GM20000 (cell line): ENCODE results near the gene TMEM238.
"Not testable (repeated sequence)": the region's sequence is repeated elsewhere in the genome, so short reads cannot be mapped to it uniquely, and the experiment has no call there.

Experiments used
- DNase-seq: peaks from one replicate; pipeline ENCODE4 v3.0.0; 2012; ENCODE audit warnings: low spot score
- TF ChIP-seq, protein P1 (sequence below): IDR thresholded peaks from 2 replicates; pipeline ENCODE4 v1.5.1; 2012; ENCODE audit warnings: mild to moderate bottlenecking, control low read depth; ENCODE audit errors: extremely low read depth, missing control alignments

Gene TMEM238

DNA sequence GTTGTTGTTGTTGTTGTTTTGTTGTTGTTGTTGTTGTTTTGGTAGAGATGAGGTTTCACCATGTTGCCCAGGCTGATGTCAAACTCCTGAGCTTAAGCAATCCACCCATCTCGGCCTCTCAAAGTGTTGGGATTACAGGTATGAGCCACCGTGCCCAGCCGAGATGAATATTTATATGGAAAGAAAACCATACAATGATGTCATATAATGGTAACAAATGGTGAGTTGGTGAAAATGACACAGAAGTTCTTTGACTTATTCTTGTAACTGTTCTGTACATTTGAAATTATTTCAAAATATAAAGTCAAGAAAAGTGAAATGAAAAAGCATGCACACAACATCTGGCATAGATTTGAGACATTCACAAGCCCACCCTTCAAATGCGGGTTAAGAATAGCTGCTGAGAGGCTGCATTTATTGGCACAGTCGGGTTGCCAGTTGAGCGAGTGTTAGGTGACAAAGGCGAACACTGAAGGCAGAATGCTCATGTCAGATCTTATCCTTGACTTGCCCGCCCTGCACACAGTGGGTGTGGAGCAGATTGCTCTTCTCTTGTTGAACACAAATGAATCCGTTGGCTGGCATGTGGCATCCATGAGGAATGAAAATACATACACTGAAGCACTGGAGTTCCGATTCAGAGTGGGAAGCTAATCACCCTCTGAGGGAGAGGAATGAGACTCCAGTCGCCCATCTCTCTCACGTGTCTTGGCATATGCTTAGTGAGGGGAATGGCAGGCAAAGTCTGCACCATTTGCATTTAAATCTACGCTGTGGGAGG is 39.3 kb upstream of the TMEM238 start:
- DNase-seq = no peak
- TF ChIP-seq, protein P1, sequence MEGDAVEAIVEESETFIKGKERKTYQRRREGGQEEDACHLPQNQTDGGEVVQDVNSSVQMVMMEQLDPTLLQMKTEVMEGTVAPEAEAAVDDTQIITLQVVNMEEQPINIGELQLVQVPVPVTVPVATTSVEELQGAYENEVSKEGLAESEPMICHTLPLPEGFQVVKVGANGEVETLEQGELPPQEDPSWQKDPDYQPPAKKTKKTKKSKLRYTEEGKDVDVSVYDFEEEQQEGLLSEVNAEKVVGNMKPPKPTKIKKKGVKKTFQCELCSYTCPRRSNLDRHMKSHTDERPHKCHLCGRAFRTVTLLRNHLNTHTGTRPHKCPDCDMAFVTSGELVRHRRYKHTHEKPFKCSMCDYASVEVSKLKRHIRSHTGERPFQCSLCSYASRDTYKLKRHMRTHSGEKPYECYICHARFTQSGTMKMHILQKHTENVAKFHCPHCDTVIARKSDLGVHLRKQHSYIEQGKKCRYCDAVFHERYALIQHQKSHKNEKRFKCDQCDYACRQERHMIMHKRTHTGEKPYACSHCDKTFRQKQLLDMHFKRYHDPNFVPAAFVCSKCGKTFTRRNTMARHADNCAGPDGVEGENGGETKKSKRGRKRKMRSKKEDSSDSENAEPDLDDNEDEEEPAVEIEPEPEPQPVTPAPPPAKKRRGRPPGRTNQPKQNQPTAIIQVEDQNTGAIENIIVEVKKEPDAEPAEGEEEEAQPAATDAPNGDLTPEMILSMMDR = no peak

DNA sequence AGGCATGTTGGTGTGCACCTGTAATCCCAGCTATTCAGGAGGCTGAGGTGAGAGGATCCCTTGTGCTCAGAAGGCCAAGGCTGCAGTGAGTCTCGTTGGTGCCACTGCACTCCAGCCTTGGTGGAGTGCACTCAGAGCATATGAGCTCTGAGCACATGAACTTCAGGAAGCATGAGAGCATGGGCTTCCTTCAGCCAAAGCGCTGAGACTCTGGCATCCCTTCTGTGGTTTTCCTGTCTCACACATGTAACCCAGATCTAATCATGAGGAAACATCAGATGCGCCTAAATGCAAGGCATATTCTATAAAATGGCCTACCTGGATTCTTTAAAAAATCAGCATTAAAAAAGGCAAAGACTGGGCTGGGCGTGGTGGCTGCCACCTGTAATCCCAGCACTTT is 37.2 kb upstream of the TMEM238 start:
- not testable (repeated sequence) for DNase-seq

DNA sequence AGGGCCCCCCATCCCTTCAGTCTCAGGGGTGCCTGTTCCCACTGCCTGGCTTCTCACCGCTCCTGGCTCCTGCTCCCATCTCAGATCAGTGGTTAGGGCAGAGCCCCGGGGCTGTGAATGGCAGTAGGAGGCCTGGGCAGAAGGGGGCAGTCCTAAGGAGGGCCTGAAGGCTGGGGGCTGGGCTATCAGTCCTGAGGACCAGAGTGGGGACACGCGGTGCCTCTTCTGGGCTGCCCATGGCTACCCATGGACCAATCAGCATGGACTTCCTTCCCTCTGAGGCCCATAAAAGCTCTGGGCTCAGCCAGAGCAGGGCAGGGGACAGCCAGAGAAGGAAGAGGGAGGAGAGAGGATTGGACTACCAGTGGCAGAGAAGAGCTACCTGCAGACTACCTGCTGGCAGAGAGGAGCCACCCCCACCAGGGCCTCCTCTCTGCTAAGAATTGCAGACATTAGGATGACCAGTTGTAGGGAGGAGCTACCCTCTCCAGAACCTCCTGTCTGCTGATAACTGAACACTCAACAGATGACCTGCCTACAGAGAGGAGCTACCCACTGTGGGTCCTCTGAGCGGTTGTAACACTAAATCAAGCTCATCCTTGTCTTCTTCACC is 35.6 kb upstream of the TMEM238 start:
- TF ChIP-seq, protein P1 = no peak
- no peak for DNase-seq

DNA sequence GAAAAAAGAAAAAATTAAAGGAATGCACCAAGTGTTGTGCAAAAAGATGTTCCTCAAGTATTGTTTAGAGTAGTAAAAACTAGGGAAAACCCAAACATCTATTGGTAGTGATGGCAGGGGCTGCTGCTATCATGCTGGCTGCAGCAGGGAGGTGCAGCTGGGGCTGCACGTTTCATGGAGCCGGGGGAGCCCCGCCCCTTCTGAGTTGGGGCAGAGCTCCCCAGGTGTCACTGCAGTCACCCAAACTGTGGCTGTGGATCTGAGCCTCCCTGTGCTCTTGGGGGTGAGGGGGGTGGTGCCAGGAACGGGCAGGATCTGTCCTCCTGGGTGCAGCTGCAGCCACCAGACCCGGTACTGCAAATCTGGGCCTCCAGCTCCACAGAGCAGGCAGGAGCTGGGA is 35.0 kb upstream of the TMEM238 start:
- DNase-seq = no peak
- TF ChIP-seq, protein P1 = no peak

DNA sequence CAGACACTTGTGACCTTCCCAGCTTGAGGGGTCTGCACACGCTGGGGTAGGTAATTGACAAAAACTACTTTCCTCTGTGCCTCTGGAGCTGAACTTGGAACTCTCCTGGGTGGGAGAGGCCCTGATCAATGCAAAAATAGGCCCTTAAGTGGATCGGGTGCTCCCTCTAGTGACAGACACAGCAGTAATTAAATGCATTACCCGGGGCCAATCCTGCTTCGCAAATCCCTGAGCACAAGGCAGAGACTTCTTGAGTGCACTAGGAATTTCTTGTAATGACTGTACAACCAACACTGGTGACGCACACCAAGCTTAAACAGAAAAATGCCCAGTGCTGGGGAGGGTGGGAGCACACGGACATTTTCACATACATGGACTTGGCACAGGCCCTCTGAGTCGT is 34.1 kb upstream of the TMEM238 start:
- peak; percentile 68 for DNase-seq
- TF ChIP-seq, protein P1 = peak; percentile 58

DNA sequence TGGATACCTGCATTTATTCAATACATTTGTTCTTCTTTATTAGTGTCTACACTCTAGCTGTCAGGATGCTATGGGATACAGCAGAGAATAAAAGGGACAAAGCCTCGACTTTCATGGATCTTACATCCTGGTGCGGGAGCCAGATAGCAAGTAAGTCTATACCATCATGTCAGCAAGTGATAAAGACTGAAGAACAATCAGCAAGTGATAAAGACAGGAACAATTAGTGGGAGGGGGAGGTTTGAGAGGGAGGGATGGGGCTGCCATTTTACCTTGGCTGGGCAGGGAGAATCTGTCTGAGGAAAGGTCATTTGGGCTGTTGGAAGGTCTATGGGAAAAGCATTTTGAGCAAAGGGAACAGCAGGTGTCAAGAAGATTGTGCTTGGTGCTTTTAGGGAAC is 26.1 kb upstream of the TMEM238 start:
- DNase-seq = no peak
- TF ChIP-seq, protein P1 = no peak

DNA sequence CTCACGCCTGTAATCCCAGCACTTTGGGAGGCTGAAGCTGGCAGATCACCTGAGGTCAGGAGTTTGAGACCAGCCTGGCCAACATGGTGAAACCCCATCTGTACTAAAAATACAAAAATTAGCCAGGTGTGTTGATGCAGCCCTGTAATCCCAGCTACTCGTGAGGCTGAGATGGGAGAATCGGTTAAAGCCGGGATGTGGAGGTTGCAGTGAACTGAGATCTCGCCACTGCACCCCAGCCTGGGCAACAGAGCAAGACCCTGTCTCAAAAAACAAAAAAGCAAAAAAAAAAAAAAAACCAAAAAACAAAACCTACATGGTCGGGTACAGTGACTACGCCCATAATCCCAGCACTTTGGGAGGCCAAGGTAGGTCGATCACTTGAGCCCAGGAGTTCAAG is 25.1 kb upstream of the TMEM238 start:
- not testable (repeated sequence) for DNase-seq

DNA sequence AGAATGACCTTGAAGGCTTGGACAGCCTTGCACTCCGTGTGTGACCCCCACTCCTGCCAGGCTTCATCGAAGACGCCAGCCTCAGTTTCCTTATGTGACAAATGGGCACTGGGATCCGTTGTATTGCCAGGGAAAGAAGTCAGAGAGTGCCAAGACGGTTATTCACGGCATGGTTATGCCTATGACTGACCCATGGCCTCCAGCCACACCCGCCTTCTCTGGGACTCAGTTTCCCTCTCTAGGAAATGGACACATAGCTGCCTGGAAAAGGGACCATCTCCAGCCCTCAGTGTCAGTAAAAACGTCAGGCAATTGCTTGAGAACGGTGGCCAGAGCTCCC is 24.4 kb upstream of the TMEM238 start:
- TF ChIP-seq, protein P1 = no peak
- no peak for DNase-seq
